SU-DHL-6 (cell line): ENCODE measurements around the gene MAX.

ENCODE experiments used
- EZH2phosphoT487 ChIP-seq: fragments of 200-600 bp; sonication (generic), shearing (Covaris generic); conservative IDR thresholded peaks from 2 replicates; pipeline ENCODE4 v1.6.1; 2018; ENCODE audit warnings: mild to moderate bottlenecking, antibody characterized with exemption, low read length, moderate library complexity, mixed read lengths
- TF ChIP-seq, protein P1 (sequence below): fragments of 200-600 bp; sonication (generic); IDR thresholded peaks from one replicate; pipeline ENCODE4 v1.5.1; 2017; ENCODE audit warnings: antibody characterized with exemption, mild to moderate bottlenecking, low read length, moderate library complexity; ENCODE audit not compliant: insufficient read depth, poor library complexity, severe bottlenecking

DNA sequence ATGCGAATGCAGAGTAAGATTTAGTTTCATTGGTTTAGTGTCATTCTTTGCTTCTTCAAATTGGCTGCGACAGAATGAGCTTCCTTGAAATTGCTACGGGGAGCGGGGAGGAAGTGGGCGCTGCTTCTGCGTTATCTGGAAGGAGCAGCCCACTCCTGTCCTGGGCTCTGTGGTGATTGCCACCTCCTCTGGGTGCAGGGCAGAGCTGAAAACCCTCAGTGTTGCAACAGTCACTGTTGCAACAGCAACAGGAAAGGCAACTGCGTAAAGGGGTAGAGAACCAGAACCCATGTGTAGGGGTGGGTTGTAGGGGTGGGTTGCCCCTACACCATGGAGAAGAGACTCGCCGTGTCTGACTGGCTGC lies 57.7 kb downstream of the MAX start:
- TF ChIP-seq, protein P1, sequence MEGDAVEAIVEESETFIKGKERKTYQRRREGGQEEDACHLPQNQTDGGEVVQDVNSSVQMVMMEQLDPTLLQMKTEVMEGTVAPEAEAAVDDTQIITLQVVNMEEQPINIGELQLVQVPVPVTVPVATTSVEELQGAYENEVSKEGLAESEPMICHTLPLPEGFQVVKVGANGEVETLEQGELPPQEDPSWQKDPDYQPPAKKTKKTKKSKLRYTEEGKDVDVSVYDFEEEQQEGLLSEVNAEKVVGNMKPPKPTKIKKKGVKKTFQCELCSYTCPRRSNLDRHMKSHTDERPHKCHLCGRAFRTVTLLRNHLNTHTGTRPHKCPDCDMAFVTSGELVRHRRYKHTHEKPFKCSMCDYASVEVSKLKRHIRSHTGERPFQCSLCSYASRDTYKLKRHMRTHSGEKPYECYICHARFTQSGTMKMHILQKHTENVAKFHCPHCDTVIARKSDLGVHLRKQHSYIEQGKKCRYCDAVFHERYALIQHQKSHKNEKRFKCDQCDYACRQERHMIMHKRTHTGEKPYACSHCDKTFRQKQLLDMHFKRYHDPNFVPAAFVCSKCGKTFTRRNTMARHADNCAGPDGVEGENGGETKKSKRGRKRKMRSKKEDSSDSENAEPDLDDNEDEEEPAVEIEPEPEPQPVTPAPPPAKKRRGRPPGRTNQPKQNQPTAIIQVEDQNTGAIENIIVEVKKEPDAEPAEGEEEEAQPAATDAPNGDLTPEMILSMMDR = no peak
- TF ChIP-seq EZH2phosphoT487 = no peak
